SU-DHL-6 (cell line): ENCODE data around the gene VWA7.

Source experiments
- EZH2phosphoT487 ChIP-seq: fragments of 200-600 bp; sonication (generic), shearing (Covaris generic); conservative IDR thresholded peaks from 2 replicates; pipeline ENCODE4 v1.6.1; 2018; ENCODE audit warnings: mild to moderate bottlenecking, antibody characterized with exemption, low read length, moderate library complexity, mixed read lengths
- TF ChIP-seq, protein P1 (sequence below): fragments of 200-600 bp; sonication (generic); IDR thresholded peaks from one replicate; pipeline ENCODE4 v1.5.1; 2017; ENCODE audit warnings: antibody characterized with exemption, mild to moderate bottlenecking, low read length, moderate library complexity; ENCODE audit not compliant: insufficient read depth, poor library complexity, severe bottlenecking

DNA sequence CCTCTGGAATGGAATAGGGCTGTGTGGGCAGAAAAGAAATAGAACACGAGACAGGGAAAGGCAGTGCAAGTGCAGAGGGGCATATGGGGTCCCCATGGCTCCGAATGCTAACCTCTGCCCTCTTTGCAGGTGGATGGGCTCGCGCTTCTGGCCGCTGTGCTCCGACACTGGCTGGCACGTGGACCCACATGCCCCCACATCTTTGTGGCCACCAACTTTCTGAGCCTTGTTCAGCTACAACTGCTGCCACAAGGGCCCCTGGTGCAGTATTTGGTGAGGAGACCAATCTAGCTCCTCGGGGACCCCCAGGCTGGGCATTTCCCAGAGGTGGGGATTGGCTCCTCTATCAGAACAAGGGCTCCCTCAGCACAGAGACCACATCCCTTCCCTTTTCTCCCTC is 15.8 kb downstream of the VWA7 start:
- TF ChIP-seq, protein P1, sequence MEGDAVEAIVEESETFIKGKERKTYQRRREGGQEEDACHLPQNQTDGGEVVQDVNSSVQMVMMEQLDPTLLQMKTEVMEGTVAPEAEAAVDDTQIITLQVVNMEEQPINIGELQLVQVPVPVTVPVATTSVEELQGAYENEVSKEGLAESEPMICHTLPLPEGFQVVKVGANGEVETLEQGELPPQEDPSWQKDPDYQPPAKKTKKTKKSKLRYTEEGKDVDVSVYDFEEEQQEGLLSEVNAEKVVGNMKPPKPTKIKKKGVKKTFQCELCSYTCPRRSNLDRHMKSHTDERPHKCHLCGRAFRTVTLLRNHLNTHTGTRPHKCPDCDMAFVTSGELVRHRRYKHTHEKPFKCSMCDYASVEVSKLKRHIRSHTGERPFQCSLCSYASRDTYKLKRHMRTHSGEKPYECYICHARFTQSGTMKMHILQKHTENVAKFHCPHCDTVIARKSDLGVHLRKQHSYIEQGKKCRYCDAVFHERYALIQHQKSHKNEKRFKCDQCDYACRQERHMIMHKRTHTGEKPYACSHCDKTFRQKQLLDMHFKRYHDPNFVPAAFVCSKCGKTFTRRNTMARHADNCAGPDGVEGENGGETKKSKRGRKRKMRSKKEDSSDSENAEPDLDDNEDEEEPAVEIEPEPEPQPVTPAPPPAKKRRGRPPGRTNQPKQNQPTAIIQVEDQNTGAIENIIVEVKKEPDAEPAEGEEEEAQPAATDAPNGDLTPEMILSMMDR: no peak
- no peak for TF ChIP-seq EZH2phosphoT487
